Testis (tissue), 3 donors: ENCODE measurements around the gene FANCE. TPM values are rescaled to one million over a fixed set of nuclear protein-coding genes. Genes with fewer than 3 reads are reported as not detected.

Source experiments
- DNase-seq: peaks from one replicate; pipeline ENCODE4 v3.0.0-alpha.2; 2019
- H3K27ac ChIP-seq, 2 donors: fragments of 200-600 bp; sonication (generic); one replicate each; pipeline ENCODE4 v1.5.1; 2019
- H3K27me3 ChIP-seq: fragments of 200-600 bp; sonication (generic); one replicate; pipeline ENCODE4 v1.5.1; 2019
- H3K36me3 ChIP-seq: fragments of 200-600 bp; sonication (generic); one replicate; pipeline ENCODE4 v1.5.1; 2017; ENCODE audit warnings: low read depth; ENCODE audit errors: missing control alignments
- H3K4me1 ChIP-seq: fragments of 200-600 bp; sonication (generic); one replicate; pipeline ENCODE4 v1.5.1; 2019
- H3K4me3 ChIP-seq, 2 donors: fragments of 200-600 bp; sonication (generic); one replicate each; pipeline ENCODE4 v1.5.1; 2017 to 2019
- H3K9me3 ChIP-seq: fragments of 200-600 bp; sonication (generic); one replicate; pipeline ENCODE4 v1.5.1; 2017
- CTCF ChIP-seq, 3 experiments: fragments of 450-650 bp in 2 of 3; fragments of 200-600 bp in 1 of 3; sonication (generic) in 1 of 3; IDR thresholded peaks; one replicate each; pipeline ENCODE4 v1.5.1; 2016 to 2019; ENCODE audit warnings: antibody characterized with exemption in 3 of 3, mild to moderate bottlenecking in 2 of 3, moderate library complexity in 1 of 3
- POLR2A ChIP-seq: fragments of 450-650 bp; IDR thresholded peaks from one replicate; pipeline ENCODE4 v1.6.1; 2017; ENCODE audit warnings: antibody characterized with exemption, mild to moderate bottlenecking, moderate library complexity
- WGBS, 2 donors: methylation state at CpG; one replicate each; pipeline ENCODE4 v1.1.5; 2018; 5-methylcytosine and 5-hydroxymethylcytosine counted together
- intact Hi-C: fragments of 100-400 bp; cut with DNase I; formaldehyde crosslinking; loops from one replicate; pipeline ENCODE4 v1.15.1; 2023; ENCODE audit warnings: low total_unique reads
- polyA plus RNA-seq: library from polyadenylated mRNA; stranded (reverse); fragments of 350-450 nt; fragmentation: Illumina TruSeq; extraction: RNeasy Lipid Tissue Mini Kit (QIAGEN cat#74804); gene quantifications from one replicate; pipeline ENCODE4 v1.2.3, GENCODE V29; 2014; ENCODE audit warnings: low read depth, low replicate concordance; ENCODE audit not compliant: insufficient read depth
- total RNA-seq, 2 donors: library from RNA; depleted of rRNA; stranded (reverse); fragments of >200 nt; gene quantifications; one replicate each; pipeline ENCODE4 v1.2.3, GENCODE V29; 2016

FANCE gene
- total and polyA plus RNA-seq, 3 donors from 2014 or later = 14.1 to 18.0 (median 15.0) TPM

- Histone ChIP-seq H3K4me3 (no peak overlapping the region), H3K36me3 (no peaks in the 10 kb centered on the region), H3K9me3 (no peaks in the 10 kb centered on the region), H3K4me1 (peaks cover 33% of the 10 kb centered on the region), H3K27ac (no peak overlapping the region), H3K27me3 (no peaks in the 10 kb centered on the region)
- 98 to 100% methylated on average over 4 of the region's 4 CpGs for WGBS, 2 donors
- no peak for TF ChIP-seq POLR2A
- TF ChIP-seq CTCF (IDR thresholded peaks at IDR 0.05) = no peak
- no peak for DNase-seq
- intact Hi-C loops = no loop called here
These were observed 30.9 kb downstream of the FANCE start for GRCh38 chr6:35483062-35483461.

- intact Hi-C loops = no loop called here
- H3K4me1 ChIP-seq = peaks cover 33% of the 10 kb centered on the region
- 95 to 100% methylated on average over 3 of the region's 3 CpGs for WGBS, 2 donors
- no peaks in the 10 kb centered on the region for H3K9me3 ChIP-seq
- no peak for DNase-seq
- H3K36me3 ChIP-seq = no peaks in the 10 kb centered on the region
- no peak for TF ChIP-seq CTCF (IDR thresholded peaks at IDR 0.05)
- no peak for TF ChIP-seq POLR2A
- H3K27ac ChIP-seq = no peak overlapping the region
- no peaks in the 10 kb centered on the region for H3K27me3 ChIP-seq
- no peak overlapping the region for H3K4me3 ChIP-seq
These were observed 31.4 kb downstream of the FANCE start for GRCh38 chr6:35483490-35483889.

- WGBS, 2 donors = 81 to 88% methylated on average over 13 of the region's 13 CpGs
- Histone ChIP-seq H3K4me1 (peaks cover 34% of the 10 kb centered on the region), H3K9me3 (no peaks in the 10 kb centered on the region), H3K4me3 (no peak overlapping the region), H3K36me3 (no peaks in the 10 kb centered on the region), H3K27me3 (no peaks in the 10 kb centered on the region), H3K27ac (no peak overlapping the region)
- intact Hi-C loops = no loop called here
- DNase-seq = no peak
- TF ChIP-seq POLR2A (no peak), CTCF (IDR thresholded peaks at IDR 0.05) (no peak)
These were observed 31.9 kb downstream of the FANCE start for GRCh38 chr6:35483893-35484645.

GRCh38 chr6:35484921-35485392 is 32.8 kb downstream of the FANCE start:
- no peak for DNase-seq
- Histone ChIP-seq H3K27me3 (no peaks in the 10 kb centered on the region), H3K27ac (peak overlapping the region; percentile 90 to 93), H3K4me3 (no peak overlapping the region), H3K36me3 (no peaks in the 10 kb centered on the region), H3K4me1 (peaks cover 43% of the 10 kb centered on the region), H3K9me3 (no peaks in the 10 kb centered on the region)
- 71 to 81% methylated on average over 3 to 7 of the region's 7 CpGs for WGBS, 2 donors
- TF ChIP-seq POLR2A (no peak), CTCF (IDR thresholded peaks at IDR 0.05) (no peak)
- intact Hi-C loops = no loop called here
